Peyer's patch (tissue), 4 donors: ENCODE results near the gene MRPL34. TPM values are rescaled to one million over a fixed set of nuclear protein-coding genes. Genes with fewer than 3 reads are reported as not detected.
"Not testable (repeated sequence)": the region's sequence is repeated elsewhere in the genome, so short reads cannot be mapped to it uniquely, and the experiment has no call there.

Experiments
- DNase-seq, 3 donors: peaks; one replicate each; pipeline ENCODE4 v3.0.0-alpha.2; 2017 to 2019
- H3K27ac ChIP-seq, 4 donors: fragments of 200-600 bp; sonication (generic); one replicate each; pipeline ENCODE4 v1.5.1; 2016 to 2019
- H3K27me3 ChIP-seq, 2 donors: fragments of 200-600 bp; sonication (generic); one replicate each; pipeline ENCODE4 v1.5.1; 2019
- H3K36me3 ChIP-seq, 3 donors: fragments of 200-600 bp; sonication (generic); one replicate each; pipeline ENCODE4 v1.5.1; 2016 to 2019
- H3K4me1 ChIP-seq, 4 donors: fragments of 200-600 bp; sonication (generic); one replicate each; pipeline ENCODE4 v1.5.1; 2016 to 2019
- H3K4me3 ChIP-seq, 4 donors: fragments of 200-600 bp; sonication (generic); 1 replicate in 3 of 4; 2 replicates in 1 of 4; pipeline ENCODE4 v1.5.1; 2016 to 2019; ENCODE audit warnings: mild to moderate bottlenecking in 1 of 4
- H3K9me3 ChIP-seq, 4 donors: fragments of 200-600 bp; sonication (generic); one replicate each; pipeline ENCODE4 v1.5.1; 2016 to 2019; ENCODE audit warnings: mild to moderate bottlenecking in 1 of 4
- CTCF ChIP-seq, 6 experiments: fragments of 450-650 bp in 4 of 6; fragments of 200-600 bp in 2 of 6; sonication (generic) in 1 of 6; IDR thresholded peaks; one replicate each; pipeline ENCODE4 v1.5.1; 2017 to 2019; ENCODE audit warnings: antibody characterized with exemption in 6 of 6, mild to moderate bottlenecking in 3 of 6, moderate library complexity in 1 of 6
- POLR2A ChIP-seq, 2 donors: fragments of 450-650 bp; IDR thresholded peaks; one replicate each; pipeline ENCODE4 v1.5.1; 2017; ENCODE audit warnings: antibody characterized with exemption in 2 of 2, mild to moderate bottlenecking in 2 of 2, moderate library complexity in 2 of 2
- total RNA-seq, 4 donors: library from RNA; depleted of rRNA; stranded (reverse); fragments of >200 nt; gene quantifications; one replicate each; pipeline ENCODE4 v1.1.0, GENCODE V29; 2016

The MRPL34 gene
- total RNA-seq, 4 donors from 2014 or later: 76.7 to 202 (median 196) TPM

DNA sequence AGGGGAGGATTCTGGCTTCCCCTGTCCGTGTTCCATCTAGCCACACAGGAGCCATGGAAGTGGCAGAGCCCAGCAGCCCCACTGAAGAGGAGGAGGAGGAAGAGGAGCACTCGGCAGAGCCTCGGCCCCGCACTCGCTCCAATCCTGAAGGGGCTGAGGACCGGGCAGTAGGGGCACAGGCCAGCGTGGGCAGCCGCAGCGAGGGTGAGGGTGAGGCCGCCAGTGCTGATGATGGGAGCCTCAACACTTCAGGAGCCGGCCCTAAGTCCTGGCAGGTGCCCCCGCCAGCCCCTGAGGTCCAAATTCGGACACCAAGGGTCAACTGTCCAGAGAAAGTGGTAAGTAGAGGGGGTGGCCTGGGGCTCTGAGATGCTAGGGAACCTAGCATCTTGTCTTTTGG, 36.9 kb upstream of the MRPL34 start:
- H3K4me1 ChIP-seq: peaks cover 0 to 14% (median 5%) of the 10 kb centered on the region in 4 donors
- no peak overlapping the region for H3K4me3 ChIP-seq
- H3K27ac ChIP-seq: no peak overlapping the region
- H3K9me3 ChIP-seq: no peaks in the 10 kb centered on the region
- H3K36me3 ChIP-seq: peaks cover 0 to 48% (median 0%) of the 10 kb centered on the region in 3 donors
- no peak for DNase-seq
- TF ChIP-seq POLR2A (IDR thresholded peaks at IDR 0.05): no peak
- TF ChIP-seq CTCF (IDR thresholded peaks at IDR 0.05): no peak
- no peaks in the 10 kb centered on the region for H3K27me3 ChIP-seq

GRCh38 chr19:17274892-17275291, 30.8 kb upstream of the MRPL34 start:
- not testable (repeated sequence) for H3K27ac ChIP-seq, H3K27me3 ChIP-seq, H3K4me3 ChIP-seq, H3K9me3 ChIP-seq, H3K4me1 ChIP-seq, DNase-seq
- peaks cover 0 to 89% (median 0%) of the 10 kb centered on the region in 3 donors for H3K36me3 ChIP-seq

DNA sequence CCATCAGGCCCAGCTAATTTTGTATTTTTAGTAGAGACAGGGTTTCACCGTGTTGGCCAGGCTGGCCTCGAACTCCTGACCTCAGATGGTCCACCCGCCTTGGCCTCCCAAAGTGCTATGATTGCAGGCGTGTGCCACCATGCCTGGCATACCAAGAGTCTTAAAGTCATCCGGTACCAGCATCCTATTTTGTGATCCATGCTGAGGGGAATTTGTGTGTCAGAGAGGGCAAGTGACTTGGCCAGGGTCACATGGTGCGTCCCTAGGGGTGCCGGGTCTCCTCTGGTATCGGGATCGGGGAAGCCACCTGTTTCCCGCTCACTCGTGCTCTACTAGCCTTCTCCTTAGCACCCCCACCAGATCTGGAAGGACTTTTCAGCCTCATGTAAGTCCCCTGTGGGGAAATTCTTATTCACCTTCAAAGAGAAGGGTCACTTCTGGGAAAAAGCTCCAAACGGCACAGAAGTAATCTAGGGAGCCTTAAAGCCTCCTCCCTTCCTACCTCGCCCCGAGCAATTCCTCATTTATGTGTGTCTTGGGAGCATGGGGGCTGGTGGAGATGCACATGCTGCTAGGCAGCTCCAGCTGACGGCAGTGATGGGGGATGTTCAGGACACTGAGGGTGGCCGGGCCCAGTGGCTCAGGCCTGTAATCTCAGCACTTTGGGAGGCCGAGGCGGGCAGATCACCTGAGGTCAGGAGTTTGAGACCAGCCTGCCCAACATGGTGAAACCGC, 30.1 kb upstream of the MRPL34 start:
- Histone ChIP-seq H3K4me3 (no peak overlapping the region), H3K4me1 (no peaks in the 10 kb centered on the region), H3K27ac (no peak overlapping the region), H3K36me3 (peaks cover 0 to 82% (median 0%) of the 10 kb centered on the region in 3 donors), H3K27me3 (no peaks in the 10 kb centered on the region), H3K9me3 (no peaks in the 10 kb centered on the region)
- no peak for DNase-seq
- TF ChIP-seq CTCF (IDR thresholded peaks at IDR 0.05) (no peak), POLR2A (IDR thresholded peaks at IDR 0.05) (no peak)

GRCh38 chr19:17279436-17279835, 26.2 kb upstream of the MRPL34 start:
- H3K27ac ChIP-seq: no peak overlapping the region
- TF ChIP-seq POLR2A (IDR thresholded peaks at IDR 0.05) (no peak), CTCF (IDR thresholded peaks at IDR 0.05) (no peak)
- peaks cover 7 to 19% (median 13%) of the 10 kb centered on the region in 4 donors for H3K4me1 ChIP-seq
- H3K36me3 ChIP-seq: peaks cover 0 to 46% (median 0%) of the 10 kb centered on the region in 3 donors
- no peaks in the 10 kb centered on the region for H3K9me3 ChIP-seq
- H3K4me3 ChIP-seq: no peak overlapping the region
- peaks cover 0 to 9% of the 10 kb centered on the region in 2 donors for H3K27me3 ChIP-seq
- DNase-seq: no peak

- peak in 2 of 3 donors; percentile 54 to 62 for DNase-seq
- Histone ChIP-seq H3K4me1 (peaks cover 7 to 19% (median 13%) of the 10 kb centered on the region in 4 donors), H3K4me3 (peak within 1 kb of the TSS; percentile 43 to 56 (median 52))
Measured at GRCh38 chr19:17281391-17282304, 24.0 kb upstream of the MRPL34 start, which contains the start of gene ANKLE1. Gene ANKLE1 (plus strand): TSS chr19:17281901. CDS start chr19:17281921, 20 bp downstream.

More at GRCh38 chr19:17281391-17282304, 24.0 kb upstream of the MRPL34 start, which contains the start of gene ANKLE1:
- TF ChIP-seq POLR2A (IDR thresholded peaks at IDR 0.05) (no peak), CTCF (IDR thresholded peaks at IDR 0.05) (no peak)
- H3K27me3 ChIP-seq: peaks cover 0 to 9% of the 10 kb centered on the region in 2 donors
- no peaks in the 10 kb centered on the region for H3K9me3 ChIP-seq
- H3K36me3 ChIP-seq: peaks cover 0 to 24% (median 0%) of the 10 kb centered on the region in 3 donors
- H3K27ac ChIP-seq: peak within 1 kb of the TSS in 1 of 4 donors; percentile 47
